Stimulated activated memory B cell treated with anti-CD40 and anti-IgM and Interleukin-4, amounts not matched to agents 10 μg/mL and 1 μg/mL and 100 μg/mL, for 72 hours (primary cell): ENCODE measurements around the gene IL17REL.
A peak's percentile ranks its signal among the peaks of the same experiment; 100 is the strongest.

Experiments
- ATAC-seq: fragments of 150-1000 bp; cut with Tn5 transposase; 2 replicates; pipeline ENCODE4 v1.10.0; 2021
- H3K27ac Mint-ChIP-seq: one replicate; pipeline ENCODE4 v1.8.0; 2022; ENCODE audit warnings: mild to moderate bottlenecking, mixed read lengths
- H3K27me3 Mint-ChIP-seq: one replicate; pipeline ENCODE4 v1.8.0; 2022; ENCODE audit warnings: mixed read lengths
- H3K36me3 Mint-ChIP-seq: one replicate; pipeline ENCODE4 v1.8.0; 2022; ENCODE audit warnings: mixed read lengths
- H3K4me1 Mint-ChIP-seq: one replicate; pipeline ENCODE4 v1.8.0; 2022; ENCODE audit warnings: mixed read lengths
- H3K4me3 Mint-ChIP-seq: one replicate; pipeline ENCODE4 v1.8.0; 2022; ENCODE audit warnings: mild to moderate bottlenecking, moderate library complexity, mixed read lengths
- H3K9me3 Mint-ChIP-seq: one replicate; pipeline ENCODE4 v1.8.0; 2022; ENCODE audit warnings: mixed read lengths

Gene IL17REL

GRCh38 chr22:50035131-50035881 lies 22.7 kb upstream of the IL17REL start:
- no peaks in the 10 kb centered on the region for H3K36me3 Mint-ChIP-seq
- no peak overlapping the region for H3K27ac Mint-ChIP-seq
- peaks cover 7% of the 10 kb centered on the region for H3K9me3 Mint-ChIP-seq
- H3K4me1 Mint-ChIP-seq: peaks cover 11% of the 10 kb centered on the region
- ATAC-seq: no peak
- H3K4me3 Mint-ChIP-seq: no peak overlapping the region
- H3K27me3 Mint-ChIP-seq: peaks cover 52% of the 10 kb centered on the region

- H3K4me3 Mint-ChIP-seq: no peak overlapping the region
- no peak overlapping the region for H3K27ac Mint-ChIP-seq
- H3K9me3 Mint-ChIP-seq: peaks cover 6% of the 10 kb centered on the region
- no peak for ATAC-seq
- peaks cover 14% of the 10 kb centered on the region for H3K4me1 Mint-ChIP-seq
- H3K36me3 Mint-ChIP-seq: no peaks in the 10 kb centered on the region
- peaks cover 52% of the 10 kb centered on the region for H3K27me3 Mint-ChIP-seq
These were observed 21.8 kb upstream of the IL17REL start for GRCh38 chr22:50034126-50035081.

GRCh38 chr22:50032941-50033601 lies 20.5 kb upstream of the IL17REL start:
- Mint-ChIP-seq H3K4me3 (no peak overlapping the region), H3K27ac (no peak overlapping the region), H3K27me3 (peaks cover 52% of the 10 kb centered on the region)

GRCh38 chr22:50032109-50032871 lies 19.7 kb upstream of the IL17REL start:
- ATAC-seq: no peak
- H3K36me3 Mint-ChIP-seq: no peaks in the 10 kb centered on the region

More at GRCh38 chr22:50032941-50033601, 20.5 kb upstream of the IL17REL start:
- no peaks in the 10 kb centered on the region for H3K9me3 Mint-ChIP-seq
- H3K36me3 Mint-ChIP-seq: no peaks in the 10 kb centered on the region
- no peak for ATAC-seq
- H3K4me1 Mint-ChIP-seq: peaks cover 17% of the 10 kb centered on the region

GRCh38 chr22:50031189-50032091 lies 18.9 kb upstream of the IL17REL start:
- Mint-ChIP-seq H3K27ac (no peak overlapping the region), H3K36me3 (no peaks in the 10 kb centered on the region), H3K4me3 (no peak overlapping the region), H3K9me3 (no peaks in the 10 kb centered on the region), H3K4me1 (peaks cover 17% of the 10 kb centered on the region), H3K27me3 (peaks cover 52% of the 10 kb centered on the region)
- ATAC-seq: no peak

More at GRCh38 chr22:50032109-50032871, 19.7 kb upstream of the IL17REL start:
- Mint-ChIP-seq H3K9me3 (no peaks in the 10 kb centered on the region), H3K27ac (no peak overlapping the region), H3K4me1 (peaks cover 17% of the 10 kb centered on the region), H3K4me3 (no peak overlapping the region), H3K27me3 (peaks cover 52% of the 10 kb centered on the region)

- peak; percentile 93 for ATAC-seq
- Mint-ChIP-seq H3K4me3 (no peak overlapping the region), H3K27ac (no peak overlapping the region), H3K27me3 (peaks cover 50% of the 10 kb centered on the region), H3K9me3 (no peaks in the 10 kb centered on the region), H3K4me1 (peaks cover 17% of the 10 kb centered on the region), H3K36me3 (no peaks in the 10 kb centered on the region)
These were observed 18.0 kb upstream of the IL17REL start for GRCh38 chr22:50030297-50031188.

- peaks cover 24% of the 10 kb centered on the region for H3K27me3 Mint-ChIP-seq
- no peak overlapping the region for H3K4me3 Mint-ChIP-seq
- H3K27ac Mint-ChIP-seq: no peak overlapping the region
- no peak for ATAC-seq
- H3K36me3 Mint-ChIP-seq: no peaks in the 10 kb centered on the region
- H3K9me3 Mint-ChIP-seq: no peaks in the 10 kb centered on the region
- peaks cover 5% of the 10 kb centered on the region for H3K4me1 Mint-ChIP-seq
These were observed 15.3 kb upstream of the IL17REL start for GRCh38 chr22:50027639-50028537.

- ATAC-seq: no peak
These were observed 13.4 kb upstream of the IL17REL start for GRCh38 chr22:50025993-50026392.

GRCh38 chr22:50022171-50022819 lies 9.7 kb upstream of the IL17REL start:
- H3K27ac Mint-ChIP-seq: no peak overlapping the region
- H3K36me3 Mint-ChIP-seq: no peaks in the 10 kb centered on the region
- no peaks in the 10 kb centered on the region for H3K27me3 Mint-ChIP-seq
- peaks cover 5% of the 10 kb centered on the region for H3K9me3 Mint-ChIP-seq
- no peak overlapping the region for H3K4me3 Mint-ChIP-seq
- H3K4me1 Mint-ChIP-seq: peaks cover 20% of the 10 kb centered on the region
- no peak for ATAC-seq

More at GRCh38 chr22:50025993-50026392, 13.4 kb upstream of the IL17REL start:
- Mint-ChIP-seq H3K36me3 (no peaks in the 10 kb centered on the region), H3K9me3 (no peaks in the 10 kb centered on the region), H3K4me1 (peaks cover 5% of the 10 kb centered on the region), H3K27me3 (peaks cover 5% of the 10 kb centered on the region), H3K27ac (no peak overlapping the region), H3K4me3 (no peak overlapping the region)

- Mint-ChIP-seq H3K36me3 (no peaks in the 10 kb centered on the region), H3K27ac (no peak overlapping the region)
- no peak for ATAC-seq
These were observed 8.0 kb upstream of the IL17REL start for GRCh38 chr22:50020606-50021005.

GRCh38 chr22:50019316-50019715 lies 6.8 kb upstream of the IL17REL start:
- Mint-ChIP-seq H3K27me3 (no peaks in the 10 kb centered on the region), H3K4me1 (peaks cover 40% of the 10 kb centered on the region), H3K27ac (no peak overlapping the region), H3K36me3 (no peaks in the 10 kb centered on the region), H3K9me3 (peaks cover 5% of the 10 kb centered on the region), H3K4me3 (no peak overlapping the region)
- no peak for ATAC-seq

More at GRCh38 chr22:50020606-50021005, 8.0 kb upstream of the IL17REL start:
- Mint-ChIP-seq H3K9me3 (peaks cover 5% of the 10 kb centered on the region), H3K4me3 (no peak overlapping the region), H3K4me1 (peaks cover 37% of the 10 kb centered on the region), H3K27me3 (no peaks in the 10 kb centered on the region)
